Measurements from ENCODE around the gene COL11A2.

COL11A2 gene

GRCh38 chr6:33114406-33114805 is 77.9 kb downstream of the COL11A2 start:
- no peak for DNase-seq

GRCh38 chr6:33113755-33114154 is 78.5 kb downstream of the COL11A2 start:
- DNase-seq, result no peak
